HEK293T (cell line): ENCODE results near the gene DLG2.

ENCODE experiments used
- ARNT ChIP-seq: fragments of 450-650 bp; IDR thresholded peaks from 2 replicates; pipeline ENCODE4 v1.6.1; 2017; ENCODE audit warnings: mild to moderate bottlenecking
- BHLHE40 ChIP-seq: fragments of 450-650 bp; IDR thresholded peaks from 2 replicates; pipeline ENCODE4 v1.6.1; 2016; ENCODE audit warnings: mild to moderate bottlenecking, moderate library complexity, borderline replicate concordance
- CTBP1 ChIP-seq: fragments of 450-650 bp; IDR thresholded peaks from 2 replicates; pipeline ENCODE4 v1.6.1; 2016; ENCODE audit warnings: borderline replicate concordance
- ELF4 ChIP-seq: fragments of 450-650 bp; IDR thresholded peaks from 2 replicates; pipeline ENCODE4 v1.6.1; 2017; ENCODE audit warnings: antibody characterized with exemption
- FOXA1 ChIP-seq: fragments of 450-650 bp; IDR thresholded peaks from 2 replicates; pipeline ENCODE4 v1.6.1; 2016; ENCODE audit warnings: mild to moderate bottlenecking
- FOXK2 ChIP-seq: fragments of 450-650 bp; IDR thresholded peaks from 2 replicates; pipeline ENCODE4 v1.6.1; 2016; ENCODE audit warnings: mild to moderate bottlenecking
- FOXM1 ChIP-seq: fragments of 450-650 bp; IDR thresholded peaks from 2 replicates; pipeline ENCODE4 v1.6.1; 2017; ENCODE audit warnings: mild to moderate bottlenecking, borderline replicate concordance
- HDGF ChIP-seq: fragments of 450-650 bp; IDR thresholded peaks from 2 replicates; pipeline ENCODE4 v1.6.1; 2017; ENCODE audit warnings: antibody characterized with exemption, borderline replicate concordance
- L3MBTL2 ChIP-seq: fragments of 450-650 bp; conservative IDR thresholded peaks from 2 replicates; pipeline ENCODE4 v1.6.1; 2016; ENCODE audit warnings: mild to moderate bottlenecking
- LEF1 ChIP-seq: fragments of 450-650 bp; IDR thresholded peaks from 2 replicates; pipeline ENCODE4 v1.6.1; 2017; ENCODE audit warnings: mild to moderate bottlenecking, borderline replicate concordance
- NFRKB ChIP-seq: fragments of 450-650 bp; IDR thresholded peaks from 2 replicates; pipeline ENCODE4 v1.6.1; 2016; ENCODE audit warnings: mild to moderate bottlenecking, moderate library complexity
- SP1 ChIP-seq: fragments of 450-650 bp; IDR thresholded peaks from 2 replicates; pipeline ENCODE4 v1.6.1; 2017
- SUZ12 ChIP-seq: fragments of 450-650 bp; IDR thresholded peaks from 2 replicates; pipeline ENCODE4 v1.6.1; 2016; ENCODE audit warnings: mild to moderate bottlenecking

- TF ChIP-seq ELF4 (no peak), BHLHE40 (no peak), L3MBTL2 (no peak), ARNT (no peak), SP1 (no peak), LEF1 (no peak), SUZ12 (no peak), FOXA1 (no peak), CTBP1 (no peak), NFRKB (no peak), FOXM1 (no peak), FOXK2 (no peak), HDGF (no peak)
These were observed 906.3 kb downstream of the DLG2 start for GRCh38 chr11:84720706-84721402.
